Coronary artery (tissue), 2 donors: Measurements from ENCODE around the gene PHEX.

ENCODE experiments used
- DNase-seq: peaks from one replicate; pipeline ENCODE4 v3.0.0-alpha.2; 2017; ENCODE audit warnings: low spot score
- H3K27ac ChIP-seq, 2 donors: fragments of 200-600 bp; sonication (generic); one replicate each; pipeline ENCODE4 v1.5.1; 2016 to 2019
- H3K4me3 ChIP-seq: fragments of 200-600 bp; sonication (generic); 2 replicates; pipeline ENCODE4 v1.5.1; 2016; ENCODE audit warnings: mild to moderate bottlenecking, moderate library complexity
- TF ChIP-seq, protein P1 (sequence below): fragments of 200-600 bp; sonication (generic); IDR thresholded peaks from one replicate; pipeline ENCODE4 v1.5.1; 2019; ENCODE audit warnings: antibody characterized with exemption

The PHEX gene

DNA sequence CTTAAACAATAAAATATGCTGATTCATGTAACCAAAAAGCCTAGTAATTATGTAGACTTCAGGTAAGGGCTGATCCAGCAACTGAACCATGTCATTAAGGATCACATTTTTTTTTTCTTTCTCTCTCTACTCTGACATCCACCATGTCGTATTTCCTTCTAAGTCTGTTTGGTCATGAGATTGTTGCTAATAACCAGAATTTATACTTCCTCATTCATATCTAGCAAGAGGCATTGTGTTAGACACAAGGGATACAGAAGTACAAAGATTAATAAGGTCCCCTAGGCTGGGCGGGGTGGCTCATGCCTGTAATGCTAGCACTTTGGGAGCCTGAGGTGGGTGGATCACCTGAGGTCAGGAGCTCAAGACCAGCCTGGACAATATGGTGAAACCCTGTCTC lies 24.1 kb downstream of the PHEX start:
- Histone ChIP-seq H3K4me3 (no peak overlapping the region), H3K27ac (no peak overlapping the region)
- TF ChIP-seq, protein P1, sequence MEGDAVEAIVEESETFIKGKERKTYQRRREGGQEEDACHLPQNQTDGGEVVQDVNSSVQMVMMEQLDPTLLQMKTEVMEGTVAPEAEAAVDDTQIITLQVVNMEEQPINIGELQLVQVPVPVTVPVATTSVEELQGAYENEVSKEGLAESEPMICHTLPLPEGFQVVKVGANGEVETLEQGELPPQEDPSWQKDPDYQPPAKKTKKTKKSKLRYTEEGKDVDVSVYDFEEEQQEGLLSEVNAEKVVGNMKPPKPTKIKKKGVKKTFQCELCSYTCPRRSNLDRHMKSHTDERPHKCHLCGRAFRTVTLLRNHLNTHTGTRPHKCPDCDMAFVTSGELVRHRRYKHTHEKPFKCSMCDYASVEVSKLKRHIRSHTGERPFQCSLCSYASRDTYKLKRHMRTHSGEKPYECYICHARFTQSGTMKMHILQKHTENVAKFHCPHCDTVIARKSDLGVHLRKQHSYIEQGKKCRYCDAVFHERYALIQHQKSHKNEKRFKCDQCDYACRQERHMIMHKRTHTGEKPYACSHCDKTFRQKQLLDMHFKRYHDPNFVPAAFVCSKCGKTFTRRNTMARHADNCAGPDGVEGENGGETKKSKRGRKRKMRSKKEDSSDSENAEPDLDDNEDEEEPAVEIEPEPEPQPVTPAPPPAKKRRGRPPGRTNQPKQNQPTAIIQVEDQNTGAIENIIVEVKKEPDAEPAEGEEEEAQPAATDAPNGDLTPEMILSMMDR, result no peak
- no peak for DNase-seq

DNA sequence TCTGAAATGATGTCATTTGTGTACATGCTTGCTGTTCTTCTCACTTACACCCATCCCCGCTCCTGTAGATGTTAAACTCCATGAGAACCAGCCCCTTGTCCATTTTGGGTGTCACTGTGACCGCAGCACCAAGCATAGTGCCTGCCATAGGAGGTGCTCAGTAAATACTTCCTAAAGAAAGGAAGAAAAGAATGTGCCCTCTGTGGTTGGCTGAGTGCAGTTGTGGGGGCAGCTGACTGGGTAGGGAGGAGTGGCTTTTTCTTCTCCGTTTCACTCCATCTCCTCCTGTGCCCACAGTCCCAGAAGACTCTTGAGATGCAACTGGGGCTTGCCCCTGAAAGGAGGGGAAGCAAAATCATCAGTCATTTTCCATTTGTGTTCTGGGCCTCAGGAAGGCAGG lies 25.5 kb downstream of the PHEX start:
- DNase-seq, result no peak

DNA sequence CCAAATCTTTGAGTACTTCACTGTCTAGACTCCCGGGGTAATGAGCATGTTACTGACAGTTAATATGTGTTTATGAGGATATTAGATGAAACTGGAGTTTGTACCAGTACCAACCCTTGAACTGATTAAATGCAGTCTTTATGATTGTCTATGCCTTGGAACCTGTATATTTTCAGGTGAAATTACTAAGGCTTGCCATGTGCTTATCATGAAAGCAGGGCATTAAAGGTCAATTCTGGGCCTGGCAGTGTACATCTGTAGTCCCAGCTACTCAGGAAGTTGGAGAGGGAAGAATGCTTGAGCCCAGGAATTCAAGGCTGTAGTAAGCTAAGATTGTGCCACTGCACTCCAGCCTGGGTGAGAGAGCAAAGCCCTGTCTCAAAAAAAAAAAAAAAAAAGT lies 27.6 kb downstream of the PHEX start:
- Histone ChIP-seq H3K4me3 (no peak overlapping the region), H3K27ac (no peak overlapping the region)
- TF ChIP-seq, protein P1, result no peak
- DNase-seq, result no peak

More for the DNA sequence above, 25.5 kb downstream of the PHEX start:
- H3K4me3 ChIP-seq, result no peak overlapping the region
- no peak overlapping the region for H3K27ac ChIP-seq
- TF ChIP-seq, protein P1, result no peak

DNA sequence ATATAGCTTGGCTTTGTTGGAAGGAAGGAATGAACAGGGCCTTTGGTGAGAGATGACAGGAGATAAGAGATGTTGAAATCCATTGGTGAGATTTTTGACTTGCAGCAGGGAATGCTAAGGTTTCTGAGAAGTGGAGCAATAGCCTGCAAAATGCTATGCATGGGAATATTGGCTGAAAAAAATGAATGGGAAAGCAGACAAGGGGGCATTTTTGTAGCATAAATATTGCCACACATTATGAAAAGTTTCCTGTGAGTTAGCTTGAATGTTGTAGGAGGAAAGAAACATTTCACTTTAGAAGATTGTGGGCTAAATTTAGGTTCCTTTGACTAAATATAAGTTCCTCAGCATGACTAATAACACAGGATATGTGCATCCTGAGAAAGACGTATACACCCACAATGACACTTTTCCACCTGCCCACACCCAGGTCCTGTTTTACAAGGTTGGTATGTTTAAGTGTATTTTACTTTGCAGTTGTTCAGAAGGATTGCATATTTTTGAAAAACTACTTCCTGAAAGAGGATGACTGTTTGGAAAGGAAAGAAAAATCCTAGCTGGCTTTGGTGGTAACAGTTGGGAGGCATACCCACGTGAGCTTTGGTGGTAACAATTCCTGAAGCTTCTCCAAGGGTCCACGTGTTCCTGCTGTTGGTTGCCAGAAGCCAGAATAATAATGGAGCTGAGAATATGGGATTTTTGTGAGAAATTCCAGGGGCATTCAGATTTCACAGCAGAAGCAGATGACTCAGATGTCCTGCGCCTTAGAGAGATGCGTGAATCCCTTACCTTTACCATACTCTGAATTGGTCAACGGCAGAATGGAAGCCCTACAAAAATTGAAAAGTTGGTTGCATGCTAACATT lies 28.5 kb downstream of the PHEX start:
- TF ChIP-seq, protein P1, result no peak
- DNase-seq, result no peak
- no peak overlapping the region for H3K27ac ChIP-seq
- no peak overlapping the region for H3K4me3 ChIP-seq

DNA sequence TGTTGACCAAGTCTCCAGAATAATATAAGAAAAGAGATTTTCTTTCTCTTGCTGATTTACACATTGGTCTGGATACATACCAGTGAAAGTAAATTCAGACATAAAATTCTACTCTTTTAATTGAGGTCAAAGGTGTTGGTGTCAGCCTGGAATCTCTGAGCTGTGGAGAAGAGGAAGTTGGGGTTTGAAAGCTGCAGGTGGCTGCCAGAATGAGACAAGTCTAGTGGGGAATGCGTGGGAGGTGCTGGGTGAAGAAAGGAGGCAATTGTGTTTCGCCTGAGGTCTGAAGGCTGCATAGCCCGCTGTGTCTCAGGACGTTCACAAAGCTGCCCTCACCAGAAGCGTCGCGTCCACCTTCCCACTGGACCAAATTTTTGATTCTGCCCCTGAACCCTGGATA lies 31.2 kb downstream of the PHEX start:
- H3K27ac ChIP-seq, result no peak overlapping the region
- no peak for DNase-seq
- H3K4me3 ChIP-seq, result no peak overlapping the region
- TF ChIP-seq, protein P1, result no peak

DNA sequence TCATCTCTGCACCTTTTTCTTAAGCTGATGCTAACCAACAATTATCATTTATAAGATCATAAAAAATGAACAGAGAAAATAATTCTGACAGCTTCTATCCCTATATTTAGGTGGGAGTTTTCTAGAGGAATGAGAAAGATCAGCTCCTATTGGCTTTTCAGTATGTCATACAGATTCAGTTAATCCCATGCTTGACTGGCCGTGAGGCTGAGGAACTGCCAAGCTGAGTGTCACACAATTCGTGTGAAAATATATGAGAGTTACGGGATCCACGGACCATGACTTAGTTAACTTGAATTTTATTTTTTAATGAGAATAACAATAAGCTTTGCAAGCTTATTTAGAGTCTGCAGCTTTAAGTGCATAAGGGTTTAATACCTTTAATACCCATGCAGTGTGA lies 37.5 kb downstream of the PHEX start:
- H3K4me3 ChIP-seq, result no peak overlapping the region
- DNase-seq, result no peak
- H3K27ac ChIP-seq, result no peak overlapping the region
- TF ChIP-seq, protein P1, result no peak

DNA sequence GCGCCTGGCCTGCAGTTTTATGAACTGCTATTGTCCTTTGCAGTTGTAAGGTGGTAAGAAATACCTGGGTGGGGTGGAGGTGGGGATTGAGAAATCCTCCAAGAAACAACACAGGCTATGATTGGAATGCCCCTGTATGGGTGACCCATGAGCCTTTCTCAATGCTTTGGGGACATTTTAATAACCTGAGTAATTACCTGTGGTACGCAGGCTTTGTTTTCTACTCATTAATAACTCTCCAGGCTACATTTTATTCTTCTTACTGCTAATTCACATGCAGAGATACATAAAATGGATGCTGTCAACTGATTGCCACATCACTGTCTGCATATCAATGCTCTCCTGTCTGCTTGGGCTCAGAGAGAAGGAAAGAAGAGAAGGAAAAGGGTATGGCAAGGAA lies 41.8 kb downstream of the PHEX start:
- no peak for DNase-seq
- Histone ChIP-seq H3K27ac (no peak overlapping the region), H3K4me3 (no peak overlapping the region)
- TF ChIP-seq, protein P1, result no peak
